ENCODE measurements around the gene CHRND.
"Not testable (repeated sequence)": the region's sequence is repeated elsewhere in the genome, so short reads cannot be mapped to it uniquely, and the experiment has no call there.

The CHRND gene

DNA sequence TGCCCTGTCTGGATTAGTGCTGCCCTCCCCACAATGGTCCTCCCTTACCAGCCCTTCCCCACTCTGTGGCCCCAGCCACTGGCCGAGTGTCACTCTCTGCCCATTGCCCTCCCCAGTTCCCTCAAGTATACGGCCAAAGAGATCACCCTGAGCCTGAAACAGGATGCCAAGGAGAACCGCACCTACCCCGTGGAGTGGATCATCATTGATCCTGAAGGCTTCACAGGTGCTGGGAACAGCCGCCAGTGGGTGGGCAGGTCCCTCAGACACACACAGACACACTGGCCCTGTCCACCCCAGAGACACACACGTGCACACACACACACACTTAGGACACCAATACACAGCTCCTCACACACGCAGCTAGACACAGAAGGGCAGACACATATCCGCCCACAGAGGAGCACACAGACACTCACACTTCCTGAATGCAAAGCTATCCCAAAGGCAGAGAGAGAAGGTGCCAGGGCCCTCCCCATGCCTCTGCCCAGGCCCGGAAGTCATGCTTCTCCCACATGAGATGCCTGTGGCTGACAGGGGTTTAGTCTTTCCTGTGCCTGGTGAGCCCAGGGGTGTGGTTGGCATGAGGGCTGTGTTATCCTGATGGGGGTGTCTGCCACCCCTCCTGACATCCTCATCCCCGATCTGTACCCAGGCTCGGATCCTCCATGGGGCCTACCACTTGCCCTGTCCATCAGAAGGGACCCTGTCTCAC lies 2.9 kb downstream of the CHRND start:
- no peak for DNase-seq (ENCODE audit: low spot score)

GRCh38 chr2:232529806-232530547 lies 4.0 kb downstream of the CHRND start:
- DNase-seq (ENCODE audit: low spot score) = no peak

DNA sequence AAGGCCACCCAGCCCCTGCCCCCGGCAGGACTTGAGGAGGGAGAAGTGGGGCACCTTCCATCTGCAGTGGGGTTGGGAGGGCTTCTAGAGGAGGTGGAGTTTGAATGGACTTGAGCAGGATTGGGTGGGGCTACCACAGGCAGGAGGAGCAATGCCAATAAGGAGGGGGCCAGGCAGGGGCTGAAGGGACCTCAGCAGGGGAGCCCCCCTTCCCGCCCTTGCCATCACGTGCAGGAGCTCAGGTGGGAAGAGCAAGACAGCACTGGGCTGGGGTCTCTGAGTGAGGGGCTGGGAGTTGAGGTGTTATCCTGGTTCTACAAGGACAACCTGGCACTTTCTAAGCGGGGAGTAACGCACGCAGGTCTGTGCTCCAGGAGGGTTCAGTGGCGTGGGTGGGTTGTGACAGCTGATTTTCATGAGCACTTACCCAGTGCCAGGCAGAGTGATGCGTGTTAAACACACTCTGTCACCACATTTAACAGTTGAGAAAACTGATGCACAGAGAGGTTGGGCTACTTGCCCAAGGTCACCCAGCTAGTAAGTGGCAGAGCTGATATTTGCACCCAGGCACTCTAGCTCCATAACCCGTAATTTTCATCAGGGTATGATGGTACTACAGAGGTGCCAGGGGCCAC lies 4.8 kb downstream of the CHRND start:
- DNase-seq (ENCODE audit: low spot score) = no peak

GRCh38 chr2:232532419-232532818 lies 6.5 kb downstream of the CHRND start:
- no peak for DNase-seq (ENCODE audit: low spot score)

- not testable (repeated sequence) for DNase-seq (ENCODE audit: low spot score)
These were observed 6.9 kb downstream of the CHRND start for GRCh38 chr2:232532821-232533220.

DNA sequence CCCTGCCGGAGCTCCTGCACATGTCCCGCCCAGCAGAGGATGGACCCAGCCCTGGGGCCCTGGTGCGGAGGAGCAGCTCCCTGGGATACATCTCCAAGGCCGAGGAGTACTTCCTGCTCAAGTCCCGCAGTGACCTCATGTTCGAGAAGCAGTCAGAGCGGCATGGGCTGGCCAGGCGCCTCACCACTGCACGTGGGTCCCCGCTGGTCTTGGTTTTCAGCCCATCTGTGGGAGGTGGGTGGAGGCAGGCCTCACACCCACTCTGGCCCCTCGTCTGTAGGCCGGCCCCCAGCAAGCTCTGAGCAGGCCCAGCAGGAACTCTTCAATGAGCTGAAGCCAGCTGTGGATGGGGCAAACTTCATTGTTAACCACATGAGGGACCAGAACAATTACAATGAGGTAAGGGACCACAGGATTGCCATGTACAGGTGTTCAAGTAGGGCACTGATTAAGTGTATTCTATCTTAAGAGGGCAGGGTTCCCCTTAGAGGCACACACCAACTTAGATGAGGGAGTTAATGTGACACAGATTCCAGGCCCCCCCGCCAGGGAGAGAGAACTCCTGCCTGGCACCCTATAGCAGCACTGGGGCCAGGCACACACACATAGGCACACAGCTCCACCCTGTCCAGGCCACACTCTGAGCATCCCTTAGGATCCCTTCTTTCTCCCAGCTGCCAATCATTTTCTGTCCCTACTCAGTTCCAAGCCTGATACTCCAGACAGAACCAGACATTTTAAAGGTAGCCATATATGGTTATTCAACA lies 8.2 kb downstream of the CHRND start:
- DNase-seq (ENCODE audit: low spot score) = no peak

- no peak for DNase-seq (ENCODE audit: low spot score)
These were observed 9.1 kb downstream of the CHRND start for GRCh38 chr2:232534940-232535651.

DNA sequence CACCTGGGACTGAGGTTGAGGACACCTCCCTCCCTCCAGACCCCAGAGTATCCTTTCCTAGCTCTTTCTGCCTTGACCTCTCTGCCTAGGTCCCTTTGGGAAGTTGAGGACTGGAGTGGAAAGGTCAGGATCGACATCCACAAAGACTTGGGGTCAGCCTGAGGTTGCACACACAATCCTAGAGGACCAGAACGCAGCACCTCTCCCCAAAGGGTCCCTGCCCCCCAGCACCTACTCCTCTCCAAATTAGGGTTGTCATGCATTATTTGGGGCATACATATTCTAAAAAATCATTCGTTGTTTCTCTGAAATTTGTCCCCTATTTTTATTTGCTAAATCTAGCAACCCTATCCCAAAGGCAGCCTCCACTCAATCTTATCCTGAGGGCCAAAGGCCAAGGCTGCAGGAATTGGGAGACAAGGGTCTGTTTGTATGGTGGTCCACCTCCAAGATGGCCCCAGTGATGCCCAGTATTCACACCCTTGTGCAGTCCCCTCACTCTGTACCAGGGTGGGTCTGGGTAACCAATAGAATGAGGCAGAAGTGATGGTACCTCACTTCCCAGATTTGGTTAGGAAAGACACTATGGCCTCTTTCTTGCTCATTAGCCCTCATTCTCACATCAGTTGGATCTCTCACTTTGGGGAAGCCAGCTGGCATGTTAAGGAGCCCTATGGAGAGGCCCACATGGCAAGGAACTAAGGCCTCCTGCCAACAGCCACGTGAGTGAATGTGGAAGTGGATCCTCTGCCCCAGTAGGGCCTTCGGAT lies 10.0 kb downstream of the CHRND start:
- DNase-seq (ENCODE audit: low spot score) = no peak

- DNase-seq (ENCODE audit: low spot score) = no peak
These were observed 11.1 kb downstream of the CHRND start for GRCh38 chr2:232537079-232537478.

- no peak for DNase-seq (ENCODE audit: low spot score)
These were observed 11.5 kb downstream of the CHRND start for GRCh38 chr2:232537499-232537898.

DNA sequence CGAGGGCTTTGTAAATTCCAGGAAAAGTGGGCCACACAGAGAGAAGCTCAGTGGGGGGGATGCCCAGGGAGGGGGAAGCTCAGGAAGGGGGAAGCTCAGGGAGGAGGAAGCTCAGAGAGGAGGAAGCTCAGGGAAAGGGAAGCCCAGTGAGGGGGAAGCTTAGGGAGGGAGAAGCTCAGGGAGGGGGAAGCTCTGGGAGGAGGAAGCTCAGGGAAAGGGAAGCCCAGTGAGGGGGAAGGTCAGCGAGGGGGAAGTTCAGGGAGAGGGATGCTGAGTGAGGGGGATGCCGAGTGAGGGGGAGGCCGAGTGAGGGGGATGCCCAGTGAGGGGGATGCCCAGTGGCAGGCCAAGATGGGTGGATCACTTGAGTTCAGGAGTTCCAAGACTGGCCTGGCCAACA lies 12.7 kb downstream of the CHRND start:
- no peak for DNase-seq (ENCODE audit: low spot score)

DNA sequence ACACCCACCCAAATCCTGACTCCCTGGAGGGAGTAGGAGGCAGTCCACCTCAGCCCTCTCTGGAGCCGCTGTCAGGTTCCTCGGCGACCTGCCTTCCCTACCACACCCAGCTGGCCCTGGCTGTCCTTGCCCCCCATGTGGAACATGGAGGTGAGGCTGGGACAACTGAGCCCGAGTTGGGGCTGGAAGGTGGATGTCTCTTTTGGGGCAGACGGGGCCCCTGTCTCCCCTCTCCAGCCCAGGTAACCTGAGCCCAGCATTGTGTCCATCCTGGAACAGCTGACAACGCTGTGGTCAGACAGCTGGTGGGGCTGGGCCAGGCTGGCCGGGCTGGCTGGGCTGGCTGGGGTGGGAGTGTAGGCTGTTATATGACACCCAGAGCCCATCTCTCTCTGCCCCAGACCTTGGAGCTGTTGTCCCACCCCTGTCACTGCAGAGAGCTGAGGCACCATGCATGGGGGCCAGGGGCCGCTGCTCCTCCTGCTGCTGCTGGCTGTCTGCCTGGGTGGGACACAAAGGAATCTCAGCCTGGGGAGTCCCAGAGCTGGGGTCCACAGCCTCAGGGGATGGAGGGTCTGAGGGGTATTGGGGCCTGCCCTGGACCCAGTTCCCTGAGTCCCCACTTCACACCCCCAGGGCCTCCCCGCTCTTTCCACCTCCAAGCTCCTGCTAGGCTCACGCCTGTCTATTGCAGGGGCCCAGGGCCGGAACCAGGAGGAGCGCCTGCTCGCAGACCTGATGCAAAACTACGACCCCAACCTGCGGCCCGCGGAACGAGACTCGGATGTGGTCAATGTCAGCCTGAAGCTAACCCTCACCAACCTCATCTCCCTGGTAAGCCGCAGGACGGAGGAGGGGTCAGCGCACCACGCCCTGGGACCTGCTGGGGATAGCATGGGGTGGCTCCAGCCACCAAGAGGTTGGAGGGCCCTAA lies 13.6 kb downstream of the CHRND start, which contains the start of gene CHRNG:
CHRNG (plus strand) TSS at position 395 of the 934 bp plus-strand sequence; CDS start at position 451, 56 bp downstream.
- DNase-seq (ENCODE audit: low spot score) = no peak

- DNase-seq (ENCODE audit: low spot score) = no peak
These were observed 14.6 kb downstream of the CHRND start for GRCh38 chr2:232540441-232541041.

GRCh38 chr2:232541195-232541960 lies 15.4 kb downstream of the CHRND start:
- no peak for DNase-seq (ENCODE audit: low spot score)

DNA sequence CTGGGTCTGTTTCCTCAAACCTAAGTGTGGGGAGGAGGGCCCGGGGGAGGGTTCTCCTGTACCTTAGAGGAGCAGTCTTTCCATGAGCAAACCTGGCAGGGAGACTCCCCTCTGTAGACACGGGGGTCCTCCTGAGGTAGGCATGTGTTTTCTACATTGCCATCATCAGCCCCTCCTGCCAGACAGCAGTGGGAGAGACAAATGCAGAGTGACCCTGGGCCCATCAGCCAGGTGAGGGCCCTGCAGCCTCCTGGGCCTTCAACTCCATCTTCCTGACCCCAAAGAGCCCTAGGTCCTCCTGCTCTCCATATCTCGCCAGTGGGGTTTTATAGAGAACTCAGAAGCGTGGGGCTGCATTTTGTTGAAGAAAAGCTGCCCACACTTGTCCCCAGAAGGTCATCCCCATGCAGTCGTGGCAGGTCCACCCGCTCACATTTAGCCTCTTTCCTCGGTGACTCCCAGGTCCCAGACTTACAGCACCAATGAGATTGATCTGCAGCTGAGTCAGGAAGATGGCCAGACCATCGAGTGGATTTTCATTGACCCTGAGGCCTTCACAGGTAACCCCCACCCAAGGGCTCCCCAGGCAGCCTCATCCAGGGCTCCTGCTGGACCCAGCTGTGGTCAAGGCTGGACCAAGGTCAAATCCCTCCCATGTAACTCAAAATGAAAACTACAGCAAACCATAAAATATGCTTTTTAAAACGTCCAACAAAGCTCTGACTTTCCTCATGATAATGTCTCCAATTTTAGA lies 16.2 kb downstream of the CHRND start:
- DNase-seq (ENCODE audit: low spot score) = no peak

DNA sequence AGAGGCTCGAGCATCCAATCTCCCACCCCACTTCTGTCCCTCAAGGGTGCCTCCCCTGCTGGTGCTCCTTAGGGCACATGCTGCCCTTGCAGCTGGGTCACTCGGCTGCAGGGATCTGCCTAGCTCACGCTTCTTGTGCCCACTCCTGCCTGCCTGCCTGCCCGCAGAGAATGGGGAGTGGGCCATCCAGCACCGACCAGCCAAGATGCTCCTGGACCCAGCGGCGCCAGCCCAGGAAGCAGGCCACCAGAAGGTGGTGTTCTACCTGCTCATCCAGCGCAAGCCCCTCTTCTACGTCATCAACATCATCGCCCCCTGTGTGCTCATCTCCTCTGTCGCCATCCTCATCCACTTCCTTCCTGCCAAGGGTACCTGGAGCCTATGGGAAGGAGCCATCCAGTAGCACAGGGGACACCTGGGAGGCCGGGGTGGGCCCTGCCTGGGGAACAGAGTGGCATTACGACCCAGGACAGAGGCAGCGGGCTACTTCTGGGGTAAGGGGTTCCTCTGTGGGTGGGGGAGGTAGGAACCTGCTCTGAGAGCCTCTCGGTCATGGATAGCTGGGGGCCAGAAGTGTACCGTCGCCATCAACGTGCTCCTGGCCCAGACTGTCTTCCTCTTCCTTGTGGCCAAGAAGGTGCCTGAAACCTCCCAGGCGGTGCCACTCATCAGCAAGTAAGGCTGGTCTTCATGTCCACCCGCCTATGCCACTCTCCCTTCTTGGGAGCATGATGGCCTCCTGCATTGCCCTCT lies 16.9 kb downstream of the CHRND start:
- no peak for DNase-seq (ENCODE audit: low spot score)

GRCh38 chr2:232543491-232543890 lies 17.5 kb downstream of the CHRND start:
- DNase-seq (ENCODE audit: low spot score) = no peak

Measured in hepatic stellate cell (primary cell).